Mesendoderm (in vitro differentiated cells): ENCODE data around the gene MYO1B. TPM values are rescaled to one million over a fixed set of nuclear protein-coding genes. Genes with fewer than 3 reads are reported as not detected.

Experiments
- DNase-seq: peaks from one replicate; pipeline ENCODE4 v3.0.0; 2013
- H2AK5ac ChIP-seq: 2 replicates; pipeline ENCODE4 v1.6.1; 2013; ENCODE audit warnings: low read length, inconsistent platforms
- H2BK120ac ChIP-seq: 2 replicates; pipeline ENCODE4 v1.6.1; 2013; ENCODE audit warnings: low read depth, mild to moderate bottlenecking, low read length, moderate library complexity, mixed read lengths
- H2BK15ac ChIP-seq: replicated peaks from 2 replicates; pipeline ENCODE4 v1.6.1; 2013; ENCODE audit warnings: low read depth, mild to moderate bottlenecking, moderate library complexity
- H2BK5ac ChIP-seq: 2 replicates; pipeline ENCODE4 v1.6.1; 2013; ENCODE audit warnings: low read length, inconsistent platforms
- H3K18ac ChIP-seq: 2 replicates; pipeline ENCODE4 v1.6.1; 2013; ENCODE audit warnings: mild to moderate bottlenecking, low read length, mixed read lengths
- H3K23ac ChIP-seq: one replicate; pipeline ENCODE4 v1.6.1; 2013; ENCODE audit warnings: low read length
- H3K27ac ChIP-seq: 2 replicates; pipeline ENCODE4 v1.5.1; 2013; ENCODE audit warnings: low read depth, mild to moderate bottlenecking, inconsistent platforms, low read length, moderate library complexity
- H3K27me3 ChIP-seq: 2 replicates; pipeline ENCODE4 v1.6.1; 2013; ENCODE audit warnings: low read length, control low read depth, mild to moderate bottlenecking, inconsistent platforms; ENCODE audit not compliant: insufficient read depth, poor library complexity
- H3K36me3 ChIP-seq: 2 replicates; pipeline ENCODE4 v1.6.1; 2013; ENCODE audit warnings: low read length, inconsistent platforms; ENCODE audit not compliant: control insufficient read depth, insufficient read depth
- H3K4ac ChIP-seq: one replicate; pipeline ENCODE4 v1.6.1; 2013; ENCODE audit warnings: low read depth, mild to moderate bottlenecking, low read length, moderate library complexity
- H3K4me1 ChIP-seq: 2 replicates; pipeline ENCODE4 v1.6.1; 2013; ENCODE audit warnings: low read depth, low read length, inconsistent platforms; ENCODE audit not compliant: control insufficient read depth
- H3K4me2 ChIP-seq: 2 replicates; pipeline ENCODE4 v1.6.1; 2013; ENCODE audit warnings: low read length
- H3K4me3 ChIP-seq: 2 replicates; pipeline ENCODE4 v1.5.1; 2013; ENCODE audit warnings: mild to moderate bottlenecking, low read length
- H3K56ac ChIP-seq: one replicate; pipeline ENCODE4 v1.6.1; 2013; ENCODE audit warnings: low read length
- H3K79me1 ChIP-seq: 2 replicates; pipeline ENCODE4 v1.6.1; 2013; ENCODE audit warnings: low read length, inconsistent platforms
- H3K79me2 ChIP-seq: 2 replicates; pipeline ENCODE4 v1.6.1; 2013; ENCODE audit warnings: mild to moderate bottlenecking, low read length; ENCODE audit not compliant: control insufficient read depth, insufficient read depth
- H3K9ac ChIP-seq: 2 replicates; pipeline ENCODE4 v1.6.1; 2013; ENCODE audit warnings: low read length, inconsistent platforms
- H4K5ac ChIP-seq: one replicate; pipeline ENCODE4 v1.6.1; 2013; ENCODE audit warnings: low read length
- H4K8ac ChIP-seq: one replicate; pipeline ENCODE4 v1.6.1; 2013; ENCODE audit warnings: low read depth, mild to moderate bottlenecking, control low read depth, low read length, moderate library complexity
- WGBS: extraction: QIAGEN DNeasy Blood & Tissue Kit; methylation state at CpG from one replicate; pipeline ENCODE4 v1.1.7; 2013; ENCODE audit warnings: low lambda C conversion rate, missing lambda C conversion rate; ENCODE audit not compliant: insufficient coverage; ENCODE audit errors: extremely low coverage; 5-methylcytosine and 5-hydroxymethylcytosine counted together
- small RNA-seq: library from polyadenylated mRNA; stranded (forward); fragments of <200 nt; extraction: miRNeasy Mini kit (QIAGEN cat#:217004); gene quantifications from one replicate; pipeline ENCODE3, GENCODE V24; 2013; ENCODE audit not compliant: insufficient read depth

Gene MYO1B

GRCh38 chr2:191467113-191467512 lies 221.9 kb downstream of the MYO1B start:
- H3K4me3 ChIP-seq: no peak overlapping the region
- H3K27me3 ChIP-seq: no peaks in the 10 kb centered on the region
- DNase-seq: no peak
- H3K79me2 ChIP-seq: no peaks in the 10 kb centered on the region
- H4K8ac ChIP-seq: no peak overlapping the region
- H3K23ac ChIP-seq: no peak overlapping the region
- no peak overlapping the region for H3K27ac ChIP-seq
- no CpG with 5 or more reads among the region's 5 CpGs for WGBS
- no peak overlapping the region for H3K9ac ChIP-seq
- no peak overlapping the region for H3K4me2 ChIP-seq
- no peak overlapping the region for H3K56ac ChIP-seq
- H3K18ac ChIP-seq: no peak overlapping the region
- H2BK5ac ChIP-seq: no peak overlapping the region
- H4K5ac ChIP-seq: no peak overlapping the region
- H3K4ac ChIP-seq: no peak overlapping the region
- H3K36me3 ChIP-seq: no peaks in the 10 kb centered on the region
- H2BK15ac ChIP-seq: no peak overlapping the region
- no peak overlapping the region for H2AK5ac ChIP-seq
- H2BK120ac ChIP-seq: no peak overlapping the region
- H3K79me1 ChIP-seq: no peaks in the 10 kb centered on the region
- H3K4me1 ChIP-seq: no peaks in the 10 kb centered on the region

- Histone ChIP-seq H3K4me1 (no peaks in the 10 kb centered on the region), H3K27ac (no peak overlapping the region), H3K27me3 (no peaks in the 10 kb centered on the region), H4K8ac (no peak overlapping the region), H3K79me1 (no peaks in the 10 kb centered on the region), H3K4me2 (no peak overlapping the region), H3K18ac (no peak overlapping the region), H3K79me2 (no peaks in the 10 kb centered on the region), H3K9ac (no peak overlapping the region), H4K5ac (no peak overlapping the region), H3K36me3 (no peaks in the 10 kb centered on the region), H2BK120ac (no peak overlapping the region), H2BK5ac (no peak overlapping the region), H3K56ac (no peak overlapping the region), H2AK5ac (no peak overlapping the region), H3K4ac (no peak overlapping the region), H2BK15ac (no peak overlapping the region), H3K23ac (no peak overlapping the region), H3K4me3 (no peak overlapping the region)
- DNase-seq: no peak
These were observed 225.1 kb downstream of the MYO1B start for GRCh38 chr2:191470306-191470705.

- Histone ChIP-seq H3K36me3 (no peaks in the 10 kb centered on the region), H3K56ac (no peak overlapping the region), H3K27me3 (no peaks in the 10 kb centered on the region), H3K4me1 (peaks cover 3% of the 10 kb centered on the region), H2BK5ac (no peak overlapping the region), H3K23ac (no peak overlapping the region), H3K79me2 (no peaks in the 10 kb centered on the region), H3K9ac (no peak overlapping the region), H3K79me1 (no peaks in the 10 kb centered on the region), H3K4ac (no peak overlapping the region), H2AK5ac (no peak overlapping the region), H4K8ac (no peak overlapping the region), H4K5ac (no peak overlapping the region), H2BK15ac (no peak overlapping the region), H3K4me2 (no peak overlapping the region), H3K27ac (no peak overlapping the region), H3K4me3 (no peak overlapping the region), H2BK120ac (no peak overlapping the region), H3K18ac (no peak overlapping the region)
- no CpG with 5 or more reads among the region's 1 CpG for WGBS
- no peak for DNase-seq
These were observed 229.3 kb downstream of the MYO1B start for GRCh38 chr2:191474464-191474863.

Small RNA genes lying within 50 kb of the gene (small RNA-seq; reads per million reads assigned to genes)
- gene RNU6-1045P: not detected
